Left lung (tissue), 10 donors: ENCODE data around the gene RFLNA. TPM values are rescaled to one million over a fixed set of nuclear protein-coding genes. Genes with fewer than 3 reads are reported as not detected.

Experiments used
- ATAC-seq: fragments of 200-7000 bp; cut with Tn5 transposase; one replicate; pipeline ENCODE4 v1.9.1; 2020; ENCODE audit warnings: moderate library complexity
- DNase-seq, 4 donors: peaks; one replicate each; pipeline ENCODE4 v3.0.0-alpha.2; 2013 to 2020
- H3K27ac ChIP-seq, 2 donors: fragments of 200-600 bp; sonication (generic) in 1 of 2; one replicate each; pipeline versions ENCODE4 v1.5.0 to v1.8.0; 2020 to 2021
- H3K27me3 ChIP-seq, 2 donors: fragments of 200-600 bp; sonication (generic) in 1 of 2; one replicate each; pipeline versions ENCODE4 v1.5.0 to v1.8.0; 2020 to 2021
- H3K36me3 ChIP-seq, 2 donors: fragments of 200-600 bp; sonication (generic) in 1 of 2; one replicate each; pipeline versions ENCODE4 v1.5.0 to v1.8.0; 2020 to 2021
- H3K4me1 ChIP-seq, 2 donors: fragments of 200-600 bp; one replicate each; pipeline ENCODE4 v1.8.0; 2021
- H3K4me3 ChIP-seq, 2 donors: fragments of 200-600 bp; sonication (generic) in 1 of 2; one replicate each; pipeline versions ENCODE4 v1.5.0 to v1.8.0; 2020 to 2021; ENCODE audit warnings: mild to moderate bottlenecking in 1 of 2
- H3K9me3 ChIP-seq, 2 donors: fragments of 200-600 bp; sonication (generic) in 1 of 2; one replicate each; pipeline versions ENCODE4 v1.5.0 to v1.8.0; 2020 to 2021
- intact Hi-C, 2 donors: fragments of 100-400 bp; cut with DNase I; formaldehyde crosslinking; loops; one replicate each; pipeline versions ENCODE4 v1.11.2 to v1.14.2; 2022
- polyA plus RNA-seq, 6 donors: library from polyadenylated mRNA; unstranded; fragments of 120-200 nt; gene quantifications; one replicate each; pipeline ENCODE4 v1.2.1, GENCODE V29; 2013; ENCODE audit not compliant: insufficient read length in 6 of 6
- total RNA-seq, 2 donors: library from RNA; stranded (reverse); fragmentation: NEBNext Ultra II Directional; extraction: Animal tissue kit (Norgen Biotek cat#: 25700); gene quantifications; one replicate each; pipeline ENCODE4 v1.2.1, GENCODE V29; 2021
- TF ChIP-seq, protein P1 (sequence below), 2 donors: fragments of 200-600 bp; sonication (generic) in 1 of 2; IDR thresholded peaks; one replicate each; pipeline versions ENCODE4 v1.5.0 to v1.8.0; 2021; ENCODE audit warnings: antibody characterized with exemption in 2 of 2
- donor health status: DM: no; HTN: yes; CAD: no.
- donor health status: DM: no; HTN: no; CAD: no.

Gene RFLNA
- total and polyA plus RNA-seq, 8 donors: 1.4 to 4.7 (median 3.0) TPM

DNA sequence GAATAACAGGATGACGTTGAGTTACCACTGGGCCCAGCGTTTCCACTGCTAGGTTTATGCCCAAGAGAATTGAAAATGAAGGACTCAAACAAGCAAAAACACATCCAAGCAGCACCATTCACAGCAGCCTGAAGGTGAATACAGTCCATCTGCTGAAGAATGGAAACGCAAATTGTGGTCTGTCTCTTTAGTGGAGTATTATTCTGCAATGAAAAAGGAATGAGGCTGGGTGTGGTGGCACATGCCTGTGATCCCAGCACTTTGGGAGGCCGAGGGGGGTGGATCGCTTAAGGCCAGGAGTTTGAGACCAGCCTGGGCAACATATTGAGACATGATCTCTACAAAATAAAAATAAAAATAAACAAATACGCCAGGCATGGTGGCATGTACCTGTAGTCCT, 41.9 kb upstream of the RFLNA start:
- DNase-seq: no peak
- Histone ChIP-seq H3K27ac (no peak overlapping the region), H3K9me3 (no peaks in the 10 kb centered on the region), H3K27me3 (peaks cover 0 to 13% of the 10 kb centered on the region in 2 donors), H3K36me3 (no peaks in the 10 kb centered on the region), H3K4me1 (peaks cover 0 to 24% of the 10 kb centered on the region in 2 donors), H3K4me3 (no peak overlapping the region)
- no peak for ATAC-seq
- intact Hi-C loops: no loop called here
- TF ChIP-seq, protein P1, sequence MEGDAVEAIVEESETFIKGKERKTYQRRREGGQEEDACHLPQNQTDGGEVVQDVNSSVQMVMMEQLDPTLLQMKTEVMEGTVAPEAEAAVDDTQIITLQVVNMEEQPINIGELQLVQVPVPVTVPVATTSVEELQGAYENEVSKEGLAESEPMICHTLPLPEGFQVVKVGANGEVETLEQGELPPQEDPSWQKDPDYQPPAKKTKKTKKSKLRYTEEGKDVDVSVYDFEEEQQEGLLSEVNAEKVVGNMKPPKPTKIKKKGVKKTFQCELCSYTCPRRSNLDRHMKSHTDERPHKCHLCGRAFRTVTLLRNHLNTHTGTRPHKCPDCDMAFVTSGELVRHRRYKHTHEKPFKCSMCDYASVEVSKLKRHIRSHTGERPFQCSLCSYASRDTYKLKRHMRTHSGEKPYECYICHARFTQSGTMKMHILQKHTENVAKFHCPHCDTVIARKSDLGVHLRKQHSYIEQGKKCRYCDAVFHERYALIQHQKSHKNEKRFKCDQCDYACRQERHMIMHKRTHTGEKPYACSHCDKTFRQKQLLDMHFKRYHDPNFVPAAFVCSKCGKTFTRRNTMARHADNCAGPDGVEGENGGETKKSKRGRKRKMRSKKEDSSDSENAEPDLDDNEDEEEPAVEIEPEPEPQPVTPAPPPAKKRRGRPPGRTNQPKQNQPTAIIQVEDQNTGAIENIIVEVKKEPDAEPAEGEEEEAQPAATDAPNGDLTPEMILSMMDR (IDR thresholded peaks at IDR 0.05): no peak

- peaks cover 0 to 24% of the 10 kb centered on the region in 2 donors for H3K27me3 ChIP-seq
- intact Hi-C loops: no loop called here
- peaks cover 0 to 17% of the 10 kb centered on the region in 2 donors for H3K4me1 ChIP-seq
- H3K9me3 ChIP-seq: no peaks in the 10 kb centered on the region
- no peak overlapping the region for H3K4me3 ChIP-seq
- DNase-seq (no peak), ATAC-seq (no peak)
- H3K27ac ChIP-seq: no peak overlapping the region
- TF ChIP-seq, protein P1 (IDR thresholded peaks at IDR 0.05): no peak
- H3K36me3 ChIP-seq: no peaks in the 10 kb centered on the region
Measured at GRCh38 chr12:124254126-124254525, 40.8 kb upstream of the RFLNA start.

GRCh38 chr12:124259154-124260066, 35.5 kb upstream of the RFLNA start:
- DNase-seq: no peak
- TF ChIP-seq, protein P1 (IDR thresholded peaks at IDR 0.05): no peak

DNA sequence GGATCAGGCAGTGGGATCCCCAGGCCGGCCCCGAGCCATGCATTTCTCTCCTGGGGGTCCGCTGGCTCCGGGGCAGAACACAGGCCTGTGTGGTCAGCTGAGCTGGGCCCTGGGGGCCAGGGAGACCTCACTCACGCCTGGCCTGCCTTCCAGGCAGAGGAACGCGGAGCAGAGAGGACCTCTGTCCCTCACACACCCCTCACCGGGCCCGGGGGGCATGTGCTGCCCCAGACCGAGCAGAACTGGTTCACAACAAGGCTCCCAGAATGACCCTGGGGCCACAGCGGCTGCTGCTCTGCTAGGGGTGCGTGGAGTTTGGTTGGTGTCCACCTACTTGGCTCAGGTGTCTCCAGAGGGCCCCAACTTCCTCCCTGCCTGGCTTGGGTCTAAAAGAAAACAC, 33.0 kb upstream of the RFLNA start:
- Histone ChIP-seq H3K27me3 (peaks cover 0 to 43% of the 10 kb centered on the region in 2 donors), H3K4me3 (no peak overlapping the region), H3K9me3 (no peaks in the 10 kb centered on the region), H3K4me1 (peaks cover 0 to 5% of the 10 kb centered on the region in 2 donors), H3K36me3 (no peaks in the 10 kb centered on the region), H3K27ac (no peak overlapping the region)
- TF ChIP-seq, protein P1 (IDR thresholded peaks at IDR 0.05): no peak
- intact Hi-C loops: no loop called here
- ATAC-seq: no peak
- DNase-seq: no peak

More at GRCh38 chr12:124259154-124260066, 35.5 kb upstream of the RFLNA start:
- no peak overlapping the region for H3K4me3 ChIP-seq
- peaks cover 0 to 47% of the 10 kb centered on the region in 2 donors for H3K27me3 ChIP-seq
- intact Hi-C loops: no loop called here
- H3K4me1 ChIP-seq: peaks cover 0 to 5% of the 10 kb centered on the region in 2 donors
- no peaks in the 10 kb centered on the region for H3K36me3 ChIP-seq
- no peaks in the 10 kb centered on the region for H3K9me3 ChIP-seq
- no peak overlapping the region for H3K27ac ChIP-seq
- no peak for ATAC-seq

- Histone ChIP-seq H3K36me3 (no peaks in the 10 kb centered on the region), H3K27ac (no peak overlapping the region), H3K4me1 (peaks cover 0 to 5% of the 10 kb centered on the region in 2 donors), H3K27me3 (peaks cover 0 to 22% of the 10 kb centered on the region in 2 donors), H3K9me3 (peaks cover 0 to 4% of the 10 kb centered on the region in 2 donors), H3K4me3 (no peak overlapping the region)
- ATAC-seq: no peak
- intact Hi-C loops: no loop called here
- TF ChIP-seq, protein P1 (IDR thresholded peaks at IDR 0.05): no peak
- DNase-seq: no peak
Measured at GRCh38 chr12:124264089-124264795, 30.7 kb upstream of the RFLNA start.
